Panc1 (cell line): ENCODE data around the gene RD3L. TPM values are rescaled to one million over a fixed set of nuclear protein-coding genes. Genes with fewer than 3 reads are reported as not detected.

ENCODE experiments used
- ATAC-seq: fragments of 200-7000 bp; cut with Tn5 transposase; 2 replicates; pipeline ENCODE4 v1.9.1; 2020; ENCODE audit warnings: mild to moderate bottlenecking, moderate library complexity
- BruUV-seq: library from RNA; stranded (reverse); fragments of 400-500 nt; replicated peaks from 2 replicates; lab custom pipeline; 2021; lab: Mats Ljungman, UMichigan
- CTCF ChIA-PET: fragments of 300-600 bp; sonication (Branson Sonifier 250); formaldehyde crosslinking; loops from one replicate; lab custom pipeline; 2022; ENCODE audit warnings: antibody characterized with exemption; lab: Charles Lee
- POLR2A ChIA-PET: fragments of 300-600 bp; sonication (Branson Sonifier 250); formaldehyde crosslinking; loops from one replicate; lab custom pipeline; 2022; ENCODE audit warnings: antibody characterized with exemption; lab: Charles Lee
- DNase-seq: peaks from one replicate; pipeline ENCODE4 v3.0.0-alpha.2; 2010; ENCODE audit warnings: low read depth, low spot score
- H3K27ac ChIP-seq: 2 replicates; pipeline ENCODE4 v1.5.1; 2011; ENCODE audit warnings: mild to moderate bottlenecking, low read length, inconsistent platforms
- H3K27me3 ChIP-seq: fragments of 200-500 bp; sonication (Bioruptor generic); 2 replicates; pipeline ENCODE4 v1.6.0; 2014; ENCODE audit warnings: low read length, inconsistent platforms; ENCODE audit not compliant: control insufficient read depth, insufficient read depth
- H3K36me3 ChIP-seq: fragments of 200-500 bp; sonication (Bioruptor generic); 2 replicates; pipeline ENCODE4 v1.5.1; 2014; ENCODE audit warnings: inconsistent platforms, mild to moderate bottlenecking, low read length, moderate library complexity; ENCODE audit not compliant: control insufficient read depth, insufficient read depth
- H3K4me1 ChIP-seq: 2 replicates; pipeline ENCODE4 v1.5.1; 2011; ENCODE audit warnings: inconsistent platforms, mild to moderate bottlenecking, low read length, moderate library complexity; ENCODE audit not compliant: control insufficient read depth, insufficient read depth
- H3K4me3 ChIP-seq, 2 experiments: 2 replicates each; pipeline ENCODE4 v1.5.1; 2011 to 2012; ENCODE audit warnings: low read depth in 2 of 2, low read length in 2 of 2, mild to moderate bottlenecking in 2 of 2, inconsistent platforms in 1 of 2, moderate library complexity in 1 of 2
- H3K9me3 ChIP-seq: fragments of 200-500 bp; sonication (Bioruptor generic); 2 replicates; pipeline ENCODE4 v1.5.1; 2014; ENCODE audit warnings: low read depth, mild to moderate bottlenecking, inconsistent platforms, low read length, moderate library complexity; ENCODE audit not compliant: control insufficient read depth, insufficient read depth
- CTCF ChIP-seq: fragments of 450-650 bp; IDR thresholded peaks from 2 replicates; pipeline ENCODE4 v1.5.1; 2017; ENCODE audit warnings: mild to moderate bottlenecking
- SIN3A ChIP-seq: IDR thresholded peaks from 2 replicates; pipeline ENCODE4 v1.6.1; 2012; ENCODE audit warnings: low read depth, mild to moderate bottlenecking, low read length, moderate library complexity, borderline replicate concordance; ENCODE audit not compliant: insufficient read depth
- TCF7L2 ChIP-seq: IDR thresholded peaks from 2 replicates; pipeline ENCODE4 v1.6.1; 2011; ENCODE audit warnings: mild to moderate bottlenecking, low read depth, low read length, inconsistent platforms
- in situ Hi-C: cut with HindIII; loops from 2 replicates; pipeline ENCODE4 v1.10.0; 2016; ENCODE audit warnings: low sequenced_read_pairs, low pct_unique_long_range_greater_than_20kb
- intact Hi-C: fragments of 100-400 bp; cut with micrococcal nuclease; formaldehyde crosslinking; loops from one replicate; pipeline ENCODE4 v1.10.0; 2022; ENCODE audit not compliant: unreplicated experiment
- total RNA-seq: library from RNA; stranded (reverse); gene quantifications from one replicate; pipeline ENCODE4 v1.2.1, GENCODE V29; 2021; ENCODE audit not compliant: unreplicated experiment
- TF ChIP-seq, protein P1 (sequence below), 2 experiments: IDR thresholded peaks; 2 replicates each; pipeline ENCODE4 v1.6.1; 2011 to 2012; ENCODE audit warnings: low read depth in 2 of 2, control low read depth in 1 of 2, low read length in 1 of 2, mild to moderate bottlenecking in 1 of 2, moderate library complexity in 1 of 2; ENCODE audit not compliant: insufficient read depth in 1 of 2

The RD3L gene
- total RNA-seq, 1 experiment from 2014 or later: not detected

- ATAC-seq: no peak
- POLR2A ChIA-PET: no interaction called here
- CTCF ChIA-PET: no interaction called here
- H3K4me3 ChIP-seq: no peak overlapping the region
- intact Hi-C loops (no loop called here), in situ Hi-C loops (no loop called here)
- no peak for DNase-seq
- no peaks in the 10 kb centered on the region for H3K4me1 ChIP-seq
- peaks cover 2% of the 10 kb centered on the region; the same call in 1 of the 2 replicates for H3K27me3 ChIP-seq
- H3K27ac ChIP-seq: no peak overlapping the region
- no peak for TF ChIP-seq CTCF
- no peak for TF ChIP-seq TCF7L2
- TF ChIP-seq SIN3A: no peak
- no TSS peak for BruUV-seq
- no peaks in the 10 kb centered on the region for H3K9me3 ChIP-seq
- H3K36me3 ChIP-seq: no peaks in the 10 kb centered on the region
These were observed 19.7 kb upstream of the RD3L start for GRCh38 chr14:103961928-103962578.

GRCh38 chr14:103960457-103961055 lies 18.2 kb upstream of the RD3L start:
- TF ChIP-seq CTCF: no peak
- TF ChIP-seq, protein P1, sequence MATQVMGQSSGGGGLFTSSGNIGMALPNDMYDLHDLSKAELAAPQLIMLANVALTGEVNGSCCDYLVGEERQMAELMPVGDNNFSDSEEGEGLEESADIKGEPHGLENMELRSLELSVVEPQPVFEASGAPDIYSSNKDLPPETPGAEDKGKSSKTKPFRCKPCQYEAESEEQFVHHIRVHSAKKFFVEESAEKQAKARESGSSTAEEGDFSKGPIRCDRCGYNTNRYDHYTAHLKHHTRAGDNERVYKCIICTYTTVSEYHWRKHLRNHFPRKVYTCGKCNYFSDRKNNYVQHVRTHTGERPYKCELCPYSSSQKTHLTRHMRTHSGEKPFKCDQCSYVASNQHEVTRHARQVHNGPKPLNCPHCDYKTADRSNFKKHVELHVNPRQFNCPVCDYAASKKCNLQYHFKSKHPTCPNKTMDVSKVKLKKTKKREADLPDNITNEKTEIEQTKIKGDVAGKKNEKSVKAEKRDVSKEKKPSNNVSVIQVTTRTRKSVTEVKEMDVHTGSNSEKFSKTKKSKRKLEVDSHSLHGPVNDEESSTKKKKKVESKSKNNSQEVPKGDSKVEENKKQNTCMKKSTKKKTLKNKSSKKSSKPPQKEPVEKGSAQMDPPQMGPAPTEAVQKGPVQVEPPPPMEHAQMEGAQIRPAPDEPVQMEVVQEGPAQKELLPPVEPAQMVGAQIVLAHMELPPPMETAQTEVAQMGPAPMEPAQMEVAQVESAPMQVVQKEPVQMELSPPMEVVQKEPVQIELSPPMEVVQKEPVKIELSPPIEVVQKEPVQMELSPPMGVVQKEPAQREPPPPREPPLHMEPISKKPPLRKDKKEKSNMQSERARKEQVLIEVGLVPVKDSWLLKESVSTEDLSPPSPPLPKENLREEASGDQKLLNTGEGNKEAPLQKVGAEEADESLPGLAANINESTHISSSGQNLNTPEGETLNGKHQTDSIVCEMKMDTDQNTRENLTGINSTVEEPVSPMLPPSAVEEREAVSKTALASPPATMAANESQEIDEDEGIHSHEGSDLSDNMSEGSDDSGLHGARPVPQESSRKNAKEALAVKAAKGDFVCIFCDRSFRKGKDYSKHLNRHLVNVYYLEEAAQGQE (IDR thresholded peaks at IDR 0.05; ENCODE audit: insufficient read depth in 1 of 2, low read depth in 2 of 2, low read length in 1 of 2): no peak
- Histone ChIP-seq H3K9me3 (no peaks in the 10 kb centered on the region), H3K27me3 (peaks cover 2% of the 10 kb centered on the region; the same call in 1 of the 2 replicates), H3K4me1 (no peaks in the 10 kb centered on the region), H3K36me3 (no peaks in the 10 kb centered on the region), H3K4me3 (no peak overlapping the region), H3K27ac (no peak overlapping the region)
- ATAC-seq (no peak), DNase-seq (no peak)
- POLR2A ChIA-PET: no interaction called here
- intact Hi-C loops (no loop called here), in situ Hi-C loops (no loop called here)
- no TSS peak for BruUV-seq
- CTCF ChIA-PET: interaction anchor here (0.6 kb wide), 1 partner anchor 15 kb away, joined by 3 read pairs; no protein-coding TSS in a partner anchor
